HepG2 (cell line): Measurements from ENCODE around the gene MECR. TPM values are rescaled to one million over a fixed set of nuclear protein-coding genes. Genes with fewer than 3 reads are reported as not detected.
A peak's percentile ranks its signal among the peaks of the same experiment; 100 is the strongest.

Experiments used
- ARID5B ChIP-seq: IDR thresholded peaks from 2 replicates; pipeline ENCODE4 v1.4.0; 2020; ENCODE audit warnings: mild to moderate bottlenecking, missing genetic modification reagents
- CEBPB ChIP-seq: IDR thresholded peaks from 2 replicates; pipeline ENCODE4 v1.6.1; 2011; ENCODE audit warnings: low read depth, low read length, improper control_type of control experiment, borderline replicate concordance
- ETV5 ChIP-seq: IDR thresholded peaks from 2 replicates; pipeline ENCODE4 v1.6.1; 2018; ENCODE audit warnings: missing biosample characterization, missing genetic modification reagents, inconsistent platforms, borderline replicate concordance
- GATAD2A ChIP-seq: IDR thresholded peaks from 2 replicates; pipeline ENCODE4 v1.6.1; 2016
- MED8 ChIP-seq: sonication (generic); formaldehyde crosslinking; IDR thresholded peaks from 2 replicates; pipeline ENCODE4 v1.8.1; 2023; ENCODE audit warnings: mild to moderate bottlenecking, missing genetic modification reagents; ENCODE audit not compliant: insufficient replicate concordance
- MYC ChIP-seq: sonication (generic); formaldehyde crosslinking; IDR thresholded peaks from 2 replicates; pipeline ENCODE4 v1.9.0; 2021; ENCODE audit warnings: missing genetic modification reagents, borderline replicate concordance
- NCOA2 ChIP-seq: sonication (generic); formaldehyde crosslinking; IDR thresholded peaks from 2 replicates; pipeline ENCODE4 v1.8.0; 2022; ENCODE audit warnings: inconsistent platforms
- ONECUT2 ChIP-seq: sonication (generic); formaldehyde crosslinking; IDR thresholded peaks from 2 replicates; pipeline ENCODE4 v1.4.0; 2020; ENCODE audit warnings: missing genetic modification reagents
- RCOR2 ChIP-seq: IDR thresholded peaks from 2 replicates; pipeline ENCODE4 v1.6.1; 2016; ENCODE audit warnings: missing biosample characterization, missing genetic modification reagents
- TARDBP ChIP-seq: sonication (generic); formaldehyde crosslinking; IDR thresholded peaks from 2 replicates; pipeline ENCODE4 v1.8.0; 2022; ENCODE audit warnings: mild to moderate bottlenecking, missing genetic modification reagents
- ZNF3 ChIP-seq: IDR thresholded peaks from 2 replicates; pipeline ENCODE4 v1.7.0; 2017; ENCODE audit warnings: inconsistent platforms
- ZNF343 ChIP-seq: sonication (generic); formaldehyde crosslinking; IDR thresholded peaks from 2 replicates; pipeline ENCODE4 v1.4.0; 2020; ENCODE audit warnings: mild to moderate bottlenecking, missing genetic modification reagents
- ZNF430 ChIP-seq: sonication (generic); formaldehyde crosslinking; IDR thresholded peaks from 2 replicates; pipeline ENCODE4 v1.9.0; 2021; ENCODE audit warnings: mild to moderate bottlenecking, missing genetic modification reagents
- ZNF431 ChIP-seq: sonication (generic); formaldehyde crosslinking; IDR thresholded peaks from 2 replicates; pipeline ENCODE4 v1.9.0; 2022; ENCODE audit warnings: missing genetic modification reagents, low read depth, mild to moderate bottlenecking, borderline replicate concordance
- ZNF557 ChIP-seq: sonication (generic); formaldehyde crosslinking; IDR thresholded peaks from 2 replicates; pipeline ENCODE4 v1.4.0; 2020; ENCODE audit warnings: missing genetic modification reagents
- ZNF574 ChIP-seq: sonication (generic); formaldehyde crosslinking; IDR thresholded peaks from 2 replicates; pipeline ENCODE4 v1.4.0; 2020; ENCODE audit warnings: missing genetic modification reagents
- ZNF609 ChIP-seq: sonication (generic); formaldehyde crosslinking; IDR thresholded peaks from 2 replicates; pipeline ENCODE4 v1.4.0; 2020; ENCODE audit warnings: mild to moderate bottlenecking, missing genetic modification reagents, borderline replicate concordance
- ZUFSP ChIP-seq: sonication (generic); formaldehyde crosslinking; IDR thresholded peaks from 2 replicates; pipeline ENCODE4 v1.9.0; 2021; ENCODE audit warnings: missing genetic modification reagents, mild to moderate bottlenecking, borderline replicate concordance
- polyA plus RNA-seq, 8 experiments: library from polyadenylated mRNA; depleted of rRNA in 3 of 8; stranded (reverse) in 7 of 8; unstranded in 1 of 8; fragments of >200 nt; fragmentation: Illumina TruSeq in 4 of 8; extraction: Trizol in 4 of 8; gene quantifications; 2 replicates each; pipeline versions ENCODE4 v1.2.1 to v1.2.3, GENCODE V29; 2011 to 2016; ENCODE audit warnings: low read depth in 4 of 8, missing spikeins in 1 of 8, mixed read lengths in 1 of 8; ENCODE audit not compliant: insufficient read depth in 1 of 8
- total RNA-seq, 5 experiments: library from RNA; depleted of rRNA; stranded (reverse); fragments of >200 nt; fragmentation: Illumina TruSeq; extraction: Trizol; gene quantifications; 2 replicates each; pipeline ENCODE4 v1.2.3, GENCODE V29; 2016; ENCODE audit warnings: low read depth in 1 of 5

Gene MECR
- total and polyA plus RNA-seq, 2 of the 13 experiments (the other 11 are each of a cell fraction or from before 2014, with no cell fraction given) = 18.8 to 24.9 TPM

GRCh38 chr1:29239142-29239541 lies 8.4 kb upstream of the MECR start (continued):
- TF ChIP-seq ZNF609 (CRISPR knock-in tag) (no peak), ZNF343 (CRISPR knock-in tag) (no peak), MYC (CRISPR knock-in tag) (0 out of 2 replicates have a peak, but pooled peaks have one; percentile 18), ZNF431 (CRISPR knock-in tag) (no peak), GATAD2A (CRISPR knock-in tag) (peak; percentile 44; the same call in 1 of the 2 replicates), ZNF430 (no peak), CEBPB (peak; percentile 76; the same call in 1 of the 2 replicates), ARID5B (0 out of 2 replicates have a peak, but pooled peaks have one; percentile 21), ZNF3 (CRISPR knock-in tag) (no peak), MED8 (no peak), ZNF557 (CRISPR knock-in tag) (no peak), ZUFSP (CRISPR knock-in tag) (no peak), NCOA2 (CRISPR knock-in tag) (peak; percentile 50; the same call in 1 of the 2 replicates), TARDBP (CRISPR knock-in tag) (0 out of 2 replicates have a peak, but pooled peaks have one; percentile 9), ZNF574 (CRISPR knock-in tag) (0 out of 2 replicates have a peak, but pooled peaks have one; percentile 14), ONECUT2 (CRISPR knock-in tag) (no peak), RCOR2 (CRISPR knock-in tag) (no peak), ETV5 (CRISPR knock-in tag) (peak; percentile 39; the same call in 1 of the 2 replicates)
